Neuron (in vitro differentiated cells): ENCODE results near the gene KRTAP10-2.

ENCODE experiments used
- H2AFZ ChIP-seq: one replicate; pipeline ENCODE4 v1.6.1; 2013; ENCODE audit warnings: low read depth, mild to moderate bottlenecking, inconsistent platforms, low read length, moderate library complexity
- H3K27me3 ChIP-seq: one replicate; pipeline ENCODE4 v1.6.1; 2013; ENCODE audit warnings: low read length; ENCODE audit not compliant: insufficient read depth
- H3K36me3 ChIP-seq: one replicate; pipeline ENCODE4 v1.6.1; 2013; ENCODE audit warnings: low read length; ENCODE audit not compliant: insufficient read depth
- H3K4me1 ChIP-seq: one replicate; pipeline ENCODE4 v1.6.1; 2013; ENCODE audit warnings: low read length; ENCODE audit not compliant: insufficient read depth
- H3K4me3 ChIP-seq: 2 replicates; pipeline ENCODE4 v1.5.1; 2013; ENCODE audit warnings: mild to moderate bottlenecking, low read length, moderate library complexity
- H3K9me3 ChIP-seq: one replicate; pipeline ENCODE4 v1.6.1; 2013; ENCODE audit warnings: low read length

The KRTAP10-2 gene

GRCh38 chr21:44527983-44528633 lies 23.2 kb downstream of the KRTAP10-2 start:
- no peak overlapping the region for H3K4me3 ChIP-seq
- H3K27me3 ChIP-seq, result peaks cover 5% of the 10 kb centered on the region
- no peaks in the 10 kb centered on the region for H3K4me1 ChIP-seq
- no peaks in the 10 kb centered on the region for H3K36me3 ChIP-seq
- H2AFZ ChIP-seq, result no peak overlapping the region
- H3K9me3 ChIP-seq, result no peaks in the 10 kb centered on the region

GRCh38 chr21:44527156-44527982 lies 23.9 kb downstream of the KRTAP10-2 start:
- Histone ChIP-seq H3K9me3 (no peaks in the 10 kb centered on the region), H2AFZ (no peak overlapping the region), H3K27me3 (peaks cover 5% of the 10 kb centered on the region), H3K4me1 (no peaks in the 10 kb centered on the region), H3K4me3 (no peak overlapping the region), H3K36me3 (no peaks in the 10 kb centered on the region)

GRCh38 chr21:44526096-44526997 lies 25.0 kb downstream of the KRTAP10-2 start:
- no peaks in the 10 kb centered on the region for H3K9me3 ChIP-seq
- H3K4me1 ChIP-seq, result no peaks in the 10 kb centered on the region
- no peaks in the 10 kb centered on the region for H3K36me3 ChIP-seq
- H2AFZ ChIP-seq, result no peak overlapping the region
- H3K27me3 ChIP-seq, result peaks cover 5% of the 10 kb centered on the region
- H3K4me3 ChIP-seq, result no peak overlapping the region

- Histone ChIP-seq H3K27me3 (peaks cover under 1% of the 10 kb centered on the region), H3K4me1 (no peaks in the 10 kb centered on the region), H3K36me3 (no peaks in the 10 kb centered on the region), H3K4me3 (no peak overlapping the region), H2AFZ (no peak overlapping the region), H3K9me3 (no peaks in the 10 kb centered on the region)
Observed at GRCh38 chr21:44525391-44526095, 25.8 kb downstream of the KRTAP10-2 start.

- Histone ChIP-seq H2AFZ (no peak overlapping the region), H3K27me3 (no peaks in the 10 kb centered on the region), H3K9me3 (peaks cover 1% of the 10 kb centered on the region), H3K36me3 (no peaks in the 10 kb centered on the region), H3K4me1 (no peaks in the 10 kb centered on the region), H3K4me3 (no peak overlapping the region)
Observed at GRCh38 chr21:44524414-44525371, 26.6 kb downstream of the KRTAP10-2 start.

- H3K9me3 ChIP-seq, result peaks cover 3% of the 10 kb centered on the region
- H3K4me3 ChIP-seq, result no peak overlapping the region
- no peaks in the 10 kb centered on the region for H3K4me1 ChIP-seq
- H3K36me3 ChIP-seq, result no peaks in the 10 kb centered on the region
- no peaks in the 10 kb centered on the region for H3K27me3 ChIP-seq
- no peak overlapping the region for H2AFZ ChIP-seq
Observed at GRCh38 chr21:44523567-44524413, 27.5 kb downstream of the KRTAP10-2 start.

GRCh38 chr21:44522753-44523204 lies 28.5 kb downstream of the KRTAP10-2 start:
- H3K4me1 ChIP-seq, result no peaks in the 10 kb centered on the region
- no peaks in the 10 kb centered on the region for H3K36me3 ChIP-seq
- H3K4me3 ChIP-seq, result no peak overlapping the region
- H2AFZ ChIP-seq, result no peak overlapping the region
- H3K27me3 ChIP-seq, result no peaks in the 10 kb centered on the region
- H3K9me3 ChIP-seq, result peaks cover 7% of the 10 kb centered on the region

GRCh38 chr21:44521928-44522752 lies 29.2 kb downstream of the KRTAP10-2 start:
- Histone ChIP-seq H3K36me3 (no peaks in the 10 kb centered on the region), H3K9me3 (peaks cover 7% of the 10 kb centered on the region), H3K4me3 (no peak overlapping the region), H2AFZ (no peak overlapping the region), H3K4me1 (no peaks in the 10 kb centered on the region), H3K27me3 (no peaks in the 10 kb centered on the region)

GRCh38 chr21:44521301-44521927 lies 29.9 kb downstream of the KRTAP10-2 start:
- Histone ChIP-seq H3K4me1 (no peaks in the 10 kb centered on the region), H3K27me3 (no peaks in the 10 kb centered on the region), H3K9me3 (peaks cover 7% of the 10 kb centered on the region), H3K36me3 (no peaks in the 10 kb centered on the region), H3K4me3 (no peak overlapping the region), H2AFZ (no peak overlapping the region)
